Measurements from ENCODE around the gene MYH9. TPM values are rescaled to one million over a fixed set of nuclear protein-coding genes. Genes with fewer than 3 reads are reported as not detected.
A peak's percentile ranks its signal among the peaks of the same experiment; 100 is the strongest.
"Not testable (repeated sequence)": the region's sequence is repeated elsewhere in the genome, so short reads cannot be mapped to it uniquely, and the experiment has no call there.

MYH9 gene
- total and polyA plus RNA-seq, 4 experiments from 2014 or later: 17.3 to 734 (median 597) TPM

DNA sequence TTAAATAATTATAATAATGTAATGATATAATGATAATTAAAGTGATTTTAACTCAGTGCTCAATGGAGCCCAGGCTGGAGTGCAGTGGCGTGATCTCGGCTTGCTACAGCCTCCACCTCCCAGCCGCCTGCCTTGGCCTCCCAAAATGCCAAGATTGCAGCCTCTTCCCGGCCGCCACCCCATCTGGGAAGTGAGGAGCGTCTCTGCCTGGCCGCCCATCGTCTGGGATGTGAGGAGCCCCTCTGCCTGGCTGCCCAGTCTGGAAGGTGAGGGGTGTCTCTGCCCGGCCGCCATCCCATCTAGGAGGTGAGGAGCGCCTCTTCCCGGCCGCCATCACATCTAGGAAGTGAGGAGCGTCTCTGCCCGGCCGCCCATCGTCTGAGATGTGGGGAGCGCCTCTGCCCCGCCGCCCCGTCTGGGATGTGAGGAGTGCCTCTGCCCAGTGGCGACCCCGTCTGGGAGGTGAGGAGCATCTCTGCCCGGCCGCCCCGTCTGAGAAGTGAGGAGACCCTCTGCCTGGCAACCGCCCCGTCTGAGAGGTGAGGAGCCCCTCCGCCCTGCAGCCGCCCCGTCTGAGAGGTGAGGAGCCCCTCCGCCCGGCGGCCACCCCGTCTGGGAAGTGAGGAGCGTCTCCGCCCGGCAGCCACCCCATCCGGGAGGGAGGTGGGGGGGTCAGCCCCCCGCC is 97.2 kb downstream of the MYH9 start:
- H3K27ac ChIP-seq (ENCODE audit: low read depth, low read length); H3K9me3 ChIP-seq (ENCODE audit: control insufficient read depth in 1 of 2, low read length in 2 of 2); DNase-seq; intact Hi-C loops (cut with micrococcal nuclease); H3K27me3 Mint-ChIP-seq; H3K27me3 ChIP-seq (ENCODE audit: insufficient read depth, low read length); H3K4me3 ChIP-seq (ENCODE audit: low read length in 2 of 2): not testable (repeated sequence)
- H3K4me1 Mint-ChIP-seq: peaks cover 35 to 75% (median 55%) of the 10 kb centered on the region in 4 donors
- peaks cover 0 to 22% (median 0%) of the 10 kb centered on the region in 8 donors for H3K9me3 Mint-ChIP-seq
- CTCF ChIA-PET (ENCODE audit: partially characterized antibody): interaction anchor here (1.1 to 6.8 kb wide), 3 partner anchors 14 to 196 kb away, joined by 4 to 44 read pairs (median 8); partner anchors contain the start of gene APOL1
- peaks cover 80% of the 10 kb centered on the region for H3K4me1 ChIP-seq (ENCODE audit: insufficient read depth, low read length)
- peak overlapping the region in 5 of 7 donors; percentile 29 to 88 (median 66) for H3K27ac Mint-ChIP-seq
- peaks cover 71 to 83% of the 10 kb centered on the region in 2 donors for H3K36me3 Mint-ChIP-seq
- H3K4me3 Mint-ChIP-seq: peak overlapping the region in 2 of 8 donors; percentile 10 to 26
- POLR2A ChIA-PET (ENCODE audit: partially characterized antibody): interaction anchor here (1.1 to 2.3 kb wide), 6 partner anchors 7 to 165 kb away, joined by 3 to 8 read pairs (median 4); no protein-coding TSS in a partner anchor
- peaks cover 82% of the 10 kb centered on the region for H3K36me3 ChIP-seq (ENCODE audit: insufficient read depth, low read length)

DNA sequence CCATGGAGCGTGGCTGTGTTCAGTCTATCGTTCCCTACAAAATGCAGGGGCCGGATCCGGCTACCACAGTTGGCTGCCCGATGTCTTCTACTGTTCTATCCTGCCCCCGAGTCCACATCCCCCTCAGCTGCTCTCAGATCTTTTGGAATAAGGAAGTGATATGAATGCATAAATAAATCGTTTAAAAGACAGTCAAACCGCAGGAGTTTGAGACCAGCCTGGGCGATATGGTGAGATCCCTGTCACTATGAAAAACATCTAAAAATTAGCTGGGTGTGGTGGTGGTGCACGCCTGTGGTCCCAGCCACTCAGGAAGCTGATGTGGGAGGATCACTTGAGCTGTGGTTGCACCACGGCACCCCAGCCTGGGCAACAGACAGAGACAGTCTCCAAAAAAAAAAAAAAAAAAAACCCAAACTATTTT is 97.8 kb downstream of the MYH9 start:
- ChIA-PET CTCF (ENCODE audit: partially characterized antibody) (interaction anchor here (0.9 to 6.8 kb wide), 7 partner anchors 13 to 196 kb away, joined by 3 to 44 read pairs (median 4); partner anchors contain the start of gene APOL1), POLR2A (ENCODE audit: partially characterized antibody) (interaction anchor here (0.9 to 2.5 kb wide), 9 partner anchors 8 to 165 kb away, joined by 3 to 11 read pairs (median 4); no protein-coding TSS in a partner anchor)
- H3K27me3 Mint-ChIP-seq; intact Hi-C loops (cut with micrococcal nuclease); H3K27me3 ChIP-seq (ENCODE audit: insufficient read depth, low read length); H3K9me3 ChIP-seq (ENCODE audit: control insufficient read depth in 1 of 2, low read length in 2 of 2): not testable (repeated sequence)
- H3K27ac Mint-ChIP-seq: peak overlapping the region; percentile 88 to 99 (median 96)
- peaks cover 35 to 73% (median 54%) of the 10 kb centered on the region in 4 donors for H3K4me1 Mint-ChIP-seq
- Histone ChIP-seq H3K36me3 (ENCODE audit: insufficient read depth, low read length) (peaks cover 82% of the 10 kb centered on the region), H3K4me1 (ENCODE audit: insufficient read depth, low read length) (peaks cover 75% of the 10 kb centered on the region), H3K4me3 (ENCODE audit: low read length in 2 of 2) (peak overlapping the region in 1 of 2 donors; percentile 27), H3K27ac (ENCODE audit: low read depth, low read length) (peak overlapping the region; percentile 4)
- peaks cover 0 to 22% (median 0%) of the 10 kb centered on the region in 8 donors for H3K9me3 Mint-ChIP-seq
- peaks cover 65 to 78% of the 10 kb centered on the region in 2 donors for H3K36me3 Mint-ChIP-seq
- DNase-seq: peak; percentile 79 to 85 (median 82)
- peak overlapping the region; percentile 69 to 88 (median 81) for H3K4me3 Mint-ChIP-seq

DNA sequence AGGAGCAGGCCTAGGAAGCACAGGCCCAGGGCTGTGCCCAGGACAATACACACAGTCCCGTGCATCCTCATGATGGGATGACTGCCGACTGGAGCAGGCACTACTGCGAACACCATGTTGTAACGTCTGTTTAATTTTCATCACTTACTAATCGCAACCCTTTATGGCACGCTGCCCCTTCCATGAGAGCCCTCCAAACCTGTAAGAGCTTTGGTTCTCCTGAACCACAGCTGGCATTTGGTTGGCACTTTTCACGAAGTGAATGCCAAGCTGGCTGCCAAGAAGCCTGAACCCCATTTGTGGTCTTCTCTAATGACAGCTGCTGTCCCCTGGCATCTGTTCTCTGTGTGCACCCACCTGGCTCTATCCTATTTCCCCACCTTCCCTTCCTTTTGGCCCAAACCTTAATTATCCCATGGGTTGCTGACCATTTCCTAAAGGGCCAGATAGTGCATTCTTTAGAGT is 98.3 kb downstream of the MYH9 start:
- H3K27me3 Mint-ChIP-seq: no peaks in the 10 kb centered on the region
- peaks cover 34 to 72% (median 50%) of the 10 kb centered on the region in 4 donors for H3K4me1 Mint-ChIP-seq
- Histone ChIP-seq H3K4me1 (ENCODE audit: insufficient read depth, low read length) (peaks cover 71% of the 10 kb centered on the region), H3K9me3 (ENCODE audit: control insufficient read depth in 1 of 2, low read length in 2 of 2) (no peaks in the 10 kb centered on the region), H3K27me3 (ENCODE audit: insufficient read depth, low read length) (no peaks in the 10 kb centered on the region), H3K36me3 (ENCODE audit: insufficient read depth, low read length) (peaks cover 82% of the 10 kb centered on the region), H3K27ac (ENCODE audit: low read depth, low read length) (peak overlapping the region; percentile 4), H3K4me3 (ENCODE audit: low read length in 2 of 2) (peak overlapping the region in 1 of 2 donors; percentile 27)
- H3K4me3 Mint-ChIP-seq: peak overlapping the region; percentile 69 to 88 (median 81)
- ChIA-PET CTCF (ENCODE audit: partially characterized antibody) (interaction anchor here (0.9 to 6.8 kb wide), 7 partner anchors 12 to 197 kb away, joined by 3 to 44 read pairs (median 4); partner anchors contain the start of gene APOL1), POLR2A (ENCODE audit: partially characterized antibody) (interaction anchor here (0.9 to 2.5 kb wide), 12 partner anchors 8 to 166 kb away, joined by 3 to 11 read pairs (median 4); no protein-coding TSS in a partner anchor)
- H3K27ac Mint-ChIP-seq: peak overlapping the region; percentile 88 to 99 (median 96)
- intact Hi-C loops (cut with micrococcal nuclease): no loop called here
- no peak for DNase-seq
- peaks cover 0 to 22% (median 0%) of the 10 kb centered on the region in 8 donors for H3K9me3 Mint-ChIP-seq
- H3K36me3 Mint-ChIP-seq: peaks cover 63 to 75% of the 10 kb centered on the region in 2 donors

DNA sequence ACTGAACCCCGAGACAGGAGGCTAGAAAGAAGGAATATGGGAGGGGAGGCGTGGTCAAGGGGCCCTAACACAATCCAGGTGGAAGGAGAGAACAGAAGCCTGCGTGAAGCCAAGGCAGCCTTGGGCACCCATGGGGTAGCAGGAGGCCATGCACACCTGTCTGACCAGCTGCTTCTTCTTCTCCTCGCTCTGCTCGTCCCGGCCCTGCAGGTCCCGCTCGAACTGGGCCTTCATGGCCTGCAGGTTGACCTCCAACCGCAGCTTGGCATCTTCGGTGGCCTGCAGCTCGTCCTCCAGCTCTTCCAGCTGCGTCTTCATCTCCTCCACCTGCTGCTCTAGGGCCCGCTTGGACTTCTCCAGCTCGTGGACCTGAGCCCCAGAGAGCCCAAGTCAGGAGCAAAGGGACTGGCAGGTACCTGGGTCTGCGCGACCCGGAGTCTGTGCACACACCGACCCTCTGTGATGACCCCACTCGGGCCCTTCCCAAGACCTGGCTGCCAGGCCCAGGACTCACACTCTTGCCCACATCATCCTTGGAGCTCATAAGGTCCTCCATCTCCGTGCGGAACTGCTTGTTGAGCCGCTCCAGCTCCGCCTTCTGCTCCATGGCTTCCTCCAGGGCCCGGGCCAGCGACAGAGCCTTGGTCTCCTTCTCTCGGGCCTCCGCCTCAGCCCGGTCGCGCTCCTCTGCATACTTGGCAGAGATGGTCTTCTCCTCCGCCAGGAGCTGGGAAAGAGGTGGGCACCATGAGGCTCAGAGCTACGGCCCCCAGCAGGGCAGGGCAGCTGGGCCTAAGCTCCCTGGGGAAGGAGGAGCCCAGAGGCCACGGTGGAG is 99.0 kb downstream of the MYH9 start:
- CTCF ChIA-PET (ENCODE audit: partially characterized antibody): interaction anchor here (0.9 to 6.8 kb wide), 7 partner anchors 12 to 197 kb away, joined by 3 to 44 read pairs (median 4); partner anchors contain the start of gene APOL2
- H3K36me3 ChIP-seq (ENCODE audit: insufficient read depth, low read length): peaks cover 80% of the 10 kb centered on the region
- H3K27me3 ChIP-seq (ENCODE audit: insufficient read depth, low read length): no peaks in the 10 kb centered on the region
- POLR2A ChIA-PET (ENCODE audit: partially characterized antibody): interaction anchor here (0.9 to 2.5 kb wide), 10 partner anchors 8 to 98 kb away, joined by 3 to 11 read pairs (median 3); no protein-coding TSS in a partner anchor
- H3K27ac ChIP-seq (ENCODE audit: low read depth, low read length): peak overlapping the region; percentile 4
- H3K36me3 Mint-ChIP-seq: peaks cover 61 to 74% of the 10 kb centered on the region in 2 donors
- H3K4me1 Mint-ChIP-seq: peaks cover 31 to 67% (median 46%) of the 10 kb centered on the region in 4 donors
- H3K4me1 ChIP-seq (ENCODE audit: insufficient read depth, low read length): peaks cover 64% of the 10 kb centered on the region
- peak overlapping the region in 7 of 8 donors; percentile 13 to 79 (median 36) for H3K4me3 Mint-ChIP-seq
- no peaks in the 10 kb centered on the region for H3K9me3 ChIP-seq (ENCODE audit: control insufficient read depth in 1 of 2, low read length in 2 of 2)
- H3K27ac Mint-ChIP-seq: peak overlapping the region; percentile 24 to 98 (median 78)
- H3K9me3 Mint-ChIP-seq: peaks cover 0 to 20% (median 0%) of the 10 kb centered on the region in 8 donors
- H3K27me3 Mint-ChIP-seq: no peaks in the 10 kb centered on the region
- intact Hi-C loops (cut with micrococcal nuclease): no loop called here
- no peak overlapping the region for H3K4me3 ChIP-seq (ENCODE audit: low read length in 2 of 2)
- DNase-seq: no peak

DNA sequence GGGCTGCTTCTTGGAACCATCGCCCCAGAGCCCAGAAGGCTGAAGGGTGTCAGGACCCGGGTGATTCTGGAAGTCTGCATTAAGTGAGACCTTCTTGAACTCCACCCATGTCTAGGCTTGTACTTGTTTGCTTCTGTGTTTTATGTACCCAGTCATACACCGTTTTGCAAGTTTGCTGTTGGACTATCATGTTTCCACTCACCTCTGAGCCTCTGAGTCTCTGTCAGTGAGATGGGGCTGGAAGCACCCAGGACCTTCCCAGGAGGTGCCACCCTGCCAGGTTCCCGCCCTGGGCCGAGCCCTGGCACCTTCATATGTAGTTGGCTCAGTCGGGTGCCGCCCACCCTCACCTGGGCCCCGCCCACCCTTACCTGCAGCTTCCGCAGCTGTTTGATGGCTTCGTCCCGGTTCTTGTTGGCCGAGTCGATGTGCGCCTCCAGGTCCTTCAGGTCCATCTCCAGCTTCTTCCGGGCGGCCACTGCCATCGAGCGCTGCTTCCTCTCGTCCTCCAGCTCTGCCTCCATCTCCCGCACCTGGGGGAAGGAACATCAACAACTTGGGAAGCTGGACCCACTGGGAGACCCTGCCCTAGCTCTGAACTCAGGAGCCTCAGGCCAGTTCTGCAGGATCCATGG is 99.8 kb downstream of the MYH9 start:
- Mint-ChIP-seq H3K27me3 (no peaks in the 10 kb centered on the region), H3K4me1 (peaks cover 31 to 62% (median 46%) of the 10 kb centered on the region in 4 donors), H3K9me3 (peaks cover 0 to 20% (median 0%) of the 10 kb centered on the region in 8 donors), H3K27ac (peak overlapping the region in 4 of 7 donors; percentile 15 to 95 (median 83)), H3K4me3 (peak overlapping the region in 4 of 8 donors; percentile 31 to 73 (median 50)), H3K36me3 (peaks cover 64 to 75% of the 10 kb centered on the region in 2 donors)
- Histone ChIP-seq H3K9me3 (ENCODE audit: control insufficient read depth in 1 of 2, low read length in 2 of 2) (no peaks in the 10 kb centered on the region), H3K27me3 (ENCODE audit: insufficient read depth, low read length) (no peaks in the 10 kb centered on the region), H3K36me3 (ENCODE audit: insufficient read depth, low read length) (peaks cover 80% of the 10 kb centered on the region), H3K4me3 (ENCODE audit: low read length in 2 of 2) (no peak overlapping the region), H3K27ac (ENCODE audit: low read depth, low read length) (no peak overlapping the region), H3K4me1 (ENCODE audit: insufficient read depth, low read length) (peaks cover 57% of the 10 kb centered on the region)
- POLR2A ChIA-PET (ENCODE audit: partially characterized antibody): interaction anchor here (1.0 to 2.5 kb wide), 8 partner anchors 7 to 89 kb away, joined by 3 to 11 read pairs (median 4); no protein-coding TSS in a partner anchor
- intact Hi-C loops (cut with micrococcal nuclease): no loop called here
- DNase-seq: no peak
- CTCF ChIA-PET (ENCODE audit: partially characterized antibody): interaction anchor here (1.1 to 6.8 kb wide), 4 partner anchors 11 to 198 kb away, joined by 3 to 44 read pairs (median 16); partner anchors contain the start of gene APOL2
